Activated naive CD4-positive, alpha-beta T cell (primary cell): ENCODE measurements around the gene L3MBTL2.

Experiments
- DNase-seq, 4 experiments: peaks; one replicate each; lab custom pipeline; 2025; lab: John Stamatoyannopoulos, UW

The L3MBTL2 gene

DNA sequence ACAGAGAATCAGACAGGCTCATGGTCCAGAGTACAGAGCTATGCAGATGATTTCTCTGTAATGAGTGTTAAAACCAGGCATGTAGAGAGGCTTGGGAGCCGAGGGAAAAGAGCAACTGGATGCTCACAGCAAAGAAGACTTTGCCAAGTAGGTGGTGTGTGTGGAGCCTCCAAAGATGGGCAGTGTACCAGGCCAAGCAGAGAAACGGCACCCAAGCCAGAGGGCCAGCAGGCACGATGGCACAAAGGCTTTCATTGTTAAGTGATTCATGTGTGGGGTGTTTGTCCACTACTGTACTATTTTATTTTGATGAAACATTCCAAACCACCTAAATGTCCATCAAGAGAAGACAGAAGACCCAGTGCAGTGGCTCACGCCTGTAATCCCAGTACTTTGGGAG lies 69.7 kb downstream of the L3MBTL2 start:
- no peak for DNase-seq

DNA sequence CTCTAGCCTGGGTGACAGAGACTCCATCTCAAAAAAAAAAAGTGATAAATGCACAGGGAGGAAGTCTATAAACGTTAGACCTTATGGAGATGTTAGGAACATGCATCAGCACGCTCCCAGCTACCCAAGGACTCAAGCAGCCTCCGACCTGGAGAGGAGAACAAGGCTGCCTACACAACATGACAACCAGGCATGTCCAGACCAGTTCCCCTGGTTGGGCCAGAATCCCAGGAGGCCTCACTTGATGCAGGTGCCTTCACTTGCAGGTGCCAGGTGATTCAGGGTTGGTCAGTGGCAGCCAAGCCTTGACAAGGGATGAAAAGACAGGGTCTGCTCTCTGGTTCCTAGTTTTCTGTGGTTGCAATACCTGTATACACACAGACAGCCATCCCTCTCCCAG lies 75.0 kb downstream of the L3MBTL2 start:
- DNase-seq: no peak

DNA sequence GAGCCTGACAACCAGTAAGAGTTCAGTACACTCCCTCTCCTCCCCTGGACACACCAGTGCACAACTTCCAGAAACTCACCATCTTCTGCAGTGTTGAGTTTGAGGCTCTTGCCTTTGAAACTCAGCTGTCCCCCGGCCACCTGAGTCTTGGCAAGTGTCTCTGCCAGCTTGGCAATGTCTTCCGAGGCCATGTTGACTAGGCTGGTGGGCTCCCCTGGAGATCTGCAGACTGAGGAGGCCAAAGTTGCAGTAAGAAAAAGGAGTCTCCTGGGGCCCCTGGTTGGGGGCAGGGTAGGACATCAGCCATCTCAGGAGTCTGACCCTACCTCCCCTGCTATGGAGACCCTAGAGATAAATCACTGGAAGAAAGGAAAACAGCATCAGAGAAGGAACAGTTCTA lies 75.7 kb downstream of the L3MBTL2 start:
- DNase-seq: no peak
